Activated CD8-positive, alpha-beta T cell treated with anti-CD3 and anti-CD28 coated beads, Interleukin-2, amount 10 ng/mL, durations not matched to agents 7 days and 5 days (primary cell): ENCODE results near the gene ARHGEF7. TPM values are rescaled to one million over a fixed set of nuclear protein-coding genes. Genes with fewer than 3 reads are reported as not detected.

ENCODE experiments used
- ATAC-seq: fragments of 150-1000 bp; cut with Tn5 transposase; one replicate; pipeline ENCODE4 v1.10.0; 2021; ENCODE audit warnings: moderate library complexity
- CTCF ChIA-PET: fragments of 350-600 bp; sonication (Branson Sonifier 250); formaldehyde crosslinking; loops from one replicate; lab custom pipeline; 2021; ENCODE audit warnings: antibody characterized with exemption; lab: Charles Lee
- POLR2A ChIA-PET: fragments of 350-600 bp; sonication (Branson Sonifier 250); formaldehyde crosslinking; loops from one replicate; lab custom pipeline; 2021; ENCODE audit warnings: antibody characterized with exemption; lab: Charles Lee
- DNase-seq: peaks from one replicate; pipeline ENCODE4 v3.0.0-alpha.2; 2020
- H3K27ac Mint-ChIP-seq: one replicate; pipeline ENCODE4 v1.8.0; 2021; ENCODE audit warnings: mild to moderate bottlenecking, mixed read lengths
- H3K27me3 Mint-ChIP-seq: one replicate; pipeline ENCODE4 v1.8.0; 2021; ENCODE audit warnings: low read depth, mixed read lengths
- H3K36me3 Mint-ChIP-seq: one replicate; pipeline ENCODE4 v1.8.0; 2021; ENCODE audit warnings: low read depth, mixed read lengths
- H3K4me1 Mint-ChIP-seq: one replicate; pipeline ENCODE4 v1.8.0; 2021; ENCODE audit warnings: low read depth, mixed read lengths
- H3K4me3 Mint-ChIP-seq: one replicate; pipeline ENCODE4 v1.8.0; 2021; ENCODE audit warnings: mild to moderate bottlenecking, mixed read lengths
- H3K9me3 Mint-ChIP-seq: one replicate; pipeline ENCODE4 v1.8.0; 2022; ENCODE audit warnings: mixed read lengths; ENCODE audit not compliant: insufficient read depth
- total RNA-seq, 2 experiments: library from RNA; stranded (reverse); gene quantifications; one replicate each; pipeline ENCODE4 v1.2.3, GENCODE V29; 2021

Gene ARHGEF7
- total RNA-seq, 2 experiments from 2014 or later: 67.1 to 75.1 TPM

- CTCF ChIA-PET: no interaction called here
- H3K4me3 Mint-ChIP-seq: no peak overlapping the region
Observed at GRCh38 chr13:111327730-111328573, 212.8 kb downstream of the ARHGEF7 start.

GRCh38 chr13:111328574-111329410 is 213.7 kb downstream of the ARHGEF7 start:
- no peak overlapping the region for H3K27ac Mint-ChIP-seq
- H3K27me3 Mint-ChIP-seq: no peaks in the 10 kb centered on the region
- CTCF ChIA-PET: no interaction called here
- H3K4me1 Mint-ChIP-seq: peaks cover 6% of the 10 kb centered on the region
- no peak for ATAC-seq
- H3K9me3 Mint-ChIP-seq: no peaks in the 10 kb centered on the region
- POLR2A ChIA-PET: no interaction called here
- no peaks in the 10 kb centered on the region for H3K36me3 Mint-ChIP-seq
- H3K4me3 Mint-ChIP-seq: no peak overlapping the region
- DNase-seq: no peak

More at GRCh38 chr13:111327730-111328573, 212.8 kb downstream of the ARHGEF7 start:
- no peaks in the 10 kb centered on the region for H3K9me3 Mint-ChIP-seq
- no peaks in the 10 kb centered on the region for H3K27me3 Mint-ChIP-seq
- POLR2A ChIA-PET: no interaction called here
- ATAC-seq: no peak
- no peak overlapping the region for H3K27ac Mint-ChIP-seq
- no peak for DNase-seq
- H3K36me3 Mint-ChIP-seq: no peaks in the 10 kb centered on the region
- peaks cover 12% of the 10 kb centered on the region for H3K4me1 Mint-ChIP-seq

- ChIA-PET POLR2A (no interaction called here), CTCF (no interaction called here)
- Mint-ChIP-seq H3K27me3 (no peaks in the 10 kb centered on the region), H3K4me1 (peaks cover 1% of the 10 kb centered on the region), H3K27ac (no peak overlapping the region), H3K4me3 (no peak overlapping the region), H3K36me3 (no peaks in the 10 kb centered on the region), H3K9me3 (no peaks in the 10 kb centered on the region)
- ATAC-seq (no peak), DNase-seq (peak; percentile 10)
Observed at GRCh38 chr13:111329641-111330040, 214.5 kb downstream of the ARHGEF7 start.

- Mint-ChIP-seq H3K27ac (no peak overlapping the region), H3K4me1 (peaks cover 1% of the 10 kb centered on the region), H3K4me3 (no peak overlapping the region), H3K9me3 (no peaks in the 10 kb centered on the region), H3K36me3 (no peaks in the 10 kb centered on the region), H3K27me3 (no peaks in the 10 kb centered on the region)
- POLR2A ChIA-PET: no interaction called here
- no peak for DNase-seq
- no peak for ATAC-seq
- CTCF ChIA-PET: no interaction called here
Observed at GRCh38 chr13:111330066-111330610, 215.0 kb downstream of the ARHGEF7 start.

- Mint-ChIP-seq H3K27me3 (no peaks in the 10 kb centered on the region), H3K4me3 (no peak overlapping the region), H3K27ac (no peak overlapping the region), H3K36me3 (no peaks in the 10 kb centered on the region), H3K9me3 (no peaks in the 10 kb centered on the region), H3K4me1 (peaks cover 1% of the 10 kb centered on the region)
- ChIA-PET POLR2A (no interaction called here), CTCF (no interaction called here)
- no peak for ATAC-seq
- DNase-seq: peak; percentile 4
Observed at GRCh38 chr13:111335298-111335697, 220.2 kb downstream of the ARHGEF7 start.

GRCh38 chr13:111336666-111337065 is 221.6 kb downstream of the ARHGEF7 start:
- DNase-seq (peak; percentile 11), ATAC-seq (no peak)
- ChIA-PET CTCF (no interaction called here), POLR2A (no interaction called here)
- H3K9me3 Mint-ChIP-seq: no peaks in the 10 kb centered on the region
- peaks cover 1% of the 10 kb centered on the region for H3K4me1 Mint-ChIP-seq
- H3K27me3 Mint-ChIP-seq: no peaks in the 10 kb centered on the region
- H3K36me3 Mint-ChIP-seq: no peaks in the 10 kb centered on the region
- H3K4me3 Mint-ChIP-seq: no peak overlapping the region
- H3K27ac Mint-ChIP-seq: no peak overlapping the region

GRCh38 chr13:111337206-111337605 is 222.1 kb downstream of the ARHGEF7 start:
- no peaks in the 10 kb centered on the region for H3K27me3 Mint-ChIP-seq
- H3K27ac Mint-ChIP-seq: no peak overlapping the region
- no peaks in the 10 kb centered on the region for H3K9me3 Mint-ChIP-seq
- ChIA-PET POLR2A (no interaction called here), CTCF (no interaction called here)
- peaks cover 1% of the 10 kb centered on the region for H3K4me1 Mint-ChIP-seq
- no peaks in the 10 kb centered on the region for H3K36me3 Mint-ChIP-seq
- no peak overlapping the region for H3K4me3 Mint-ChIP-seq
- DNase-seq (no peak), ATAC-seq (no peak)

- H3K27me3 Mint-ChIP-seq: no peaks in the 10 kb centered on the region
- H3K9me3 Mint-ChIP-seq: no peaks in the 10 kb centered on the region
- DNase-seq (no peak), ATAC-seq (no peak)
- POLR2A ChIA-PET: no interaction called here
- H3K4me1 Mint-ChIP-seq: peaks cover 1% of the 10 kb centered on the region
- H3K4me3 Mint-ChIP-seq: no peak overlapping the region
- H3K27ac Mint-ChIP-seq: no peak overlapping the region
- H3K36me3 Mint-ChIP-seq: no peaks in the 10 kb centered on the region
- CTCF ChIA-PET: no interaction called here
Observed at GRCh38 chr13:111337741-111338140, 222.6 kb downstream of the ARHGEF7 start.

- POLR2A ChIA-PET: no interaction called here
- CTCF ChIA-PET: no interaction called here
- ATAC-seq (no peak), DNase-seq (peak; percentile 16)
- Mint-ChIP-seq H3K36me3 (no peaks in the 10 kb centered on the region), H3K27ac (no peak overlapping the region), H3K4me1 (peaks cover 5% of the 10 kb centered on the region), H3K9me3 (no peaks in the 10 kb centered on the region), H3K4me3 (no peak overlapping the region), H3K27me3 (no peaks in the 10 kb centered on the region)
Observed at GRCh38 chr13:111338841-111339240, 223.7 kb downstream of the ARHGEF7 start.

- Mint-ChIP-seq H3K27me3 (no peaks in the 10 kb centered on the region), H3K36me3 (no peaks in the 10 kb centered on the region), H3K4me1 (peaks cover 4% of the 10 kb centered on the region), H3K4me3 (no peak overlapping the region), H3K9me3 (no peaks in the 10 kb centered on the region), H3K27ac (no peak overlapping the region)
- POLR2A ChIA-PET: no interaction called here
- no peak for ATAC-seq
- CTCF ChIA-PET: no interaction called here
- peak; percentile 12 for DNase-seq
Observed at GRCh38 chr13:111339366-111340143, 224.4 kb downstream of the ARHGEF7 start.

- ATAC-seq (no peak), DNase-seq (no peak)
- POLR2A ChIA-PET: no interaction called here
- Mint-ChIP-seq H3K27ac (no peak overlapping the region), H3K4me3 (no peak overlapping the region), H3K36me3 (no peaks in the 10 kb centered on the region), H3K27me3 (no peaks in the 10 kb centered on the region), H3K4me1 (peaks cover 4% of the 10 kb centered on the region), H3K9me3 (no peaks in the 10 kb centered on the region)
- CTCF ChIA-PET: no interaction called here
Observed at GRCh38 chr13:111341886-111342285, 226.8 kb downstream of the ARHGEF7 start.
